ENCODE data around the gene CXCL6. TPM values are rescaled to one million over a fixed set of nuclear protein-coding genes. Genes with fewer than 3 reads are reported as not detected.
A peak's percentile ranks its signal among the peaks of the same experiment; 100 is the strongest.

The CXCL6 gene
- total RNA-seq, 4 donors from 2014 or later, result 1.8 to 15.8 (median 3.1) TPM; not detected in 1

GRCh38 chr4:73864961-73865360 is 28.5 kb downstream of the CXCL6 start:
- no peak for DNase-seq (ENCODE audit: low spot score)
- peak; percentile 34 for ATAC-seq (ENCODE audit: low FRiP score)
- TF ChIP-seq, protein P1, sequence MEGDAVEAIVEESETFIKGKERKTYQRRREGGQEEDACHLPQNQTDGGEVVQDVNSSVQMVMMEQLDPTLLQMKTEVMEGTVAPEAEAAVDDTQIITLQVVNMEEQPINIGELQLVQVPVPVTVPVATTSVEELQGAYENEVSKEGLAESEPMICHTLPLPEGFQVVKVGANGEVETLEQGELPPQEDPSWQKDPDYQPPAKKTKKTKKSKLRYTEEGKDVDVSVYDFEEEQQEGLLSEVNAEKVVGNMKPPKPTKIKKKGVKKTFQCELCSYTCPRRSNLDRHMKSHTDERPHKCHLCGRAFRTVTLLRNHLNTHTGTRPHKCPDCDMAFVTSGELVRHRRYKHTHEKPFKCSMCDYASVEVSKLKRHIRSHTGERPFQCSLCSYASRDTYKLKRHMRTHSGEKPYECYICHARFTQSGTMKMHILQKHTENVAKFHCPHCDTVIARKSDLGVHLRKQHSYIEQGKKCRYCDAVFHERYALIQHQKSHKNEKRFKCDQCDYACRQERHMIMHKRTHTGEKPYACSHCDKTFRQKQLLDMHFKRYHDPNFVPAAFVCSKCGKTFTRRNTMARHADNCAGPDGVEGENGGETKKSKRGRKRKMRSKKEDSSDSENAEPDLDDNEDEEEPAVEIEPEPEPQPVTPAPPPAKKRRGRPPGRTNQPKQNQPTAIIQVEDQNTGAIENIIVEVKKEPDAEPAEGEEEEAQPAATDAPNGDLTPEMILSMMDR (IDR thresholded peaks at IDR 0.05), result no peak

- DNase-seq (ENCODE audit: low spot score) (no peak), ATAC-seq (ENCODE audit: low FRiP score) (no peak)
- TF ChIP-seq, protein P1 (IDR thresholded peaks at IDR 0.05), result no peak
Observed at GRCh38 chr4:73865431-73866096, 29.1 kb downstream of the CXCL6 start.

DNA sequence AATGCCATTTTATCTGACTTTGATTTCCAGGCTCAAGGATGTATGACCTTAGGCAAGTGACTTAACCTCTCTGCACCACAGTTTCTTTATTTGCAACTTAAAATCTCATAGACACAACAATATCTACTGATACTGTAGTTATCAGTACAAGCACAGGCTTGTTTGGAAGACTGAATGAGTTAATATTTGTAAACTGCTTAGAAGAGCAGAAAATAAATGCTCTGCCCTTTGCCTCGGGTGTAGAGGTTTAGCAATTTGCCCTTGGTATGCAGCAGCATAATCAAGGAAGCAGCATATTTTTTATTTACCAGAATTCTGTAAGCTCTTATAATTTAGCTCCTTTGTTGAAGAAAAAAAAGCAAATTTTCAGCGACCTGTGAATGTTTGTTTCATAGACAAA is 29.8 kb downstream of the CXCL6 start:
- TF ChIP-seq, protein P1 (IDR thresholded peaks at IDR 0.05), result no peak
- no peak for DNase-seq (ENCODE audit: low spot score)
- ATAC-seq (ENCODE audit: low FRiP score), result no peak

- ATAC-seq (ENCODE audit: low FRiP score), result no peak
- DNase-seq (ENCODE audit: low spot score), result no peak
- TF ChIP-seq, protein P1 (IDR thresholded peaks at IDR 0.05), result no peak
Observed at GRCh38 chr4:73867783-73868182, 31.3 kb downstream of the CXCL6 start.

- DNase-seq (ENCODE audit: low spot score) (no peak), ATAC-seq (ENCODE audit: low FRiP score) (peak; percentile 65)
- TF ChIP-seq, protein P1 (IDR thresholded peaks at IDR 0.05), result no peak
Observed at GRCh38 chr4:73868206-73869129, 32.0 kb downstream of the CXCL6 start.

GRCh38 chr4:73869130-73870055 is 32.9 kb downstream of the CXCL6 start, which contains the start of gene CXCL1:
TSS of gene CXCL1 (plus strand) at chr4:73869393. CDS start at chr4:73869471, 78 bp downstream.
- peak; percentile 63 for ATAC-seq (ENCODE audit: low FRiP score)
- no peak for DNase-seq (ENCODE audit: low spot score)
- TF ChIP-seq, protein P1 (IDR thresholded peaks at IDR 0.05), result no peak
